Ishikawa (cell line): ENCODE results near the gene C9.

Experiments used
- NFIC ChIP-seq: IDR thresholded peaks from 2 replicates; pipeline ENCODE4 v1.6.1; 2012
- REST ChIP-seq: IDR thresholded peaks from 2 replicates; pipeline ENCODE4 v1.6.1; 2012; ENCODE audit warnings: low read depth, mild to moderate bottlenecking
- TAF1 ChIP-seq: IDR thresholded peaks from 2 replicates; pipeline ENCODE4 v1.6.1; 2012; ENCODE audit warnings: low read depth, mild to moderate bottlenecking
- USF1 ChIP-seq: IDR thresholded peaks from 2 replicates; pipeline ENCODE4 v1.6.1; 2012

GRCh38 chr5:39249564-39250274, 114.6 kb downstream of the C9 start:
- TF ChIP-seq TAF1 = no peak
- TF ChIP-seq REST = no peak
- no peak for TF ChIP-seq USF1
- no peak for TF ChIP-seq NFIC
